ENCODE results near the gene SDHAF2. TPM values are rescaled to one million over a fixed set of nuclear protein-coding genes. Genes with fewer than 3 reads are reported as not detected.

Gene SDHAF2
- total and polyA plus RNA-seq, 2 of the 4 experiments (the other 2 are of a cell fraction): 50.4 to 91.1 TPM

GRCh38 chr11:61442616-61443015, 12.7 kb downstream of the SDHAF2 start:
- Histone ChIP-seq H3K14ac (replicated peaks; ENCODE audit: low read depth, low read length) (no peak overlapping the region), H3K79me1 (ENCODE audit: low read depth in 1 of 2, low read length in 2 of 2) (peaks cover 33 to 70% of the 10 kb centered on the region in 2 experiments), H2BK5ac (ENCODE audit: low read depth, low read length, poor library complexity, severe bottlenecking) (no peak overlapping the region), H3K27ac (ENCODE audit: insufficient read depth, low read length) (no peak overlapping the region), H3K4me1 (ENCODE audit: control insufficient read depth, insufficient read depth, low read length) (peaks cover 8% of the 10 kb centered on the region), H4K20me1 (ENCODE audit: insufficient read depth, low read length) (peaks cover 34% of the 10 kb centered on the region), H3K4ac (ENCODE audit: low read depth, low read length) (no peak overlapping the region), H3K4me2 (ENCODE audit: low read depth, low read length) (no peak overlapping the region), H3K4me3 (ENCODE audit: insufficient read depth, low read depth, low read length) (no peak overlapping the region), H4K8ac (ENCODE audit: low read depth in 2 of 2, low read length in 2 of 2) (no peak overlapping the region), H3K9me1 (ENCODE audit: insufficient read depth, low read length) (no peaks in the 10 kb centered on the region), H3K56ac (ENCODE audit: extremely low read depth, insufficient read depth, low read length) (no peak overlapping the region), H2AK5ac (ENCODE audit: low read depth, low read length) (no peak overlapping the region), H2BK15ac (ENCODE audit: low read depth, low read length) (no peak overlapping the region), H3K9me3 (ENCODE audit: control insufficient read depth, insufficient read depth, low read length) (no peaks in the 10 kb centered on the region), H3K18ac (ENCODE audit: low read depth, low read length) (no peak overlapping the region), H2AK9ac (replicated peaks; ENCODE audit: low read depth, low read length, poor library complexity) (no peak overlapping the region), H3K9ac (ENCODE audit: low read depth, low read length) (no peak overlapping the region), H4K5ac (ENCODE audit: low read depth, low read length) (no peak overlapping the region), H2BK120ac (ENCODE audit: low read depth, low read length) (no peak overlapping the region), H2AFZ (replicated peaks; ENCODE audit: low read length, poor library complexity) (no peak overlapping the region), H3K36me3 (ENCODE audit: control insufficient read depth, insufficient read depth, low read length) (peaks cover 35% of the 10 kb centered on the region), H3K23ac (ENCODE audit: low read depth, low read length) (no peak overlapping the region), H3K27me3 (ENCODE audit: control insufficient read depth, insufficient read depth, low read length) (no peaks in the 10 kb centered on the region), H4K91ac (ENCODE audit: insufficient read depth, low read depth, low read length) (no peak overlapping the region), H2BK20ac (ENCODE audit: low read depth, low read length) (no peak overlapping the region)
- dilution Hi-C loops (cut with HindIII; ENCODE audit: low sequenced_read_pairs, unreplicated experiment): no loop called here
- no peak for ATAC-seq (ENCODE audit: low read depth)
- WGBS, 2 experiments (ENCODE audit: extremely low coverage in 2 of 2, insufficient read length in 1 of 2): 94% methylated on average over 3 of the region's 6 CpGs; no CpG with 5 or more reads in 1 of the 2 experiments
- ChIA-PET CTCF (interaction anchor here (0.6 kb wide), 1 partner anchor 81 kb away, joined by 3 read pairs; the partner anchor contains the start of genes CYB561A3 and TMEM138), POLR2A (ENCODE audit: unreplicated experiment) (no interaction called here)
- BruUV-seq (replicated peaks): no TSS peak
- intact Hi-C loops (cut with micrococcal nuclease): no loop called here
- no peak for DNase-seq
- TF ChIP-seq MXI1 (IDR thresholded peaks at IDR 0.05; ENCODE audit: borderline replicate concordance, low read depth, low read length) (no peak), BHLHE40 (IDR thresholded peaks at IDR 0.05; ENCODE audit: low read depth, low read length) (no peak)
- in situ Hi-C loops (cut with MboI; ENCODE audit: low sequenced_read_pairs): no loop called here
